HUES6 (cell line): ENCODE data around the gene AKR1B15.

Experiments used
- H3K27ac ChIP-seq: 2 replicates; pipeline ENCODE4 v1.7.0; 2013; ENCODE audit warnings: low read depth, mild to moderate bottlenecking, low read length, inconsistent platforms
- H3K27me3 ChIP-seq: 2 replicates; pipeline ENCODE4 v1.6.1; 2013; ENCODE audit warnings: low read length; ENCODE audit not compliant: control insufficient read depth, insufficient read depth
- H3K36me3 ChIP-seq: 2 replicates; pipeline ENCODE4 v1.6.1; 2013; ENCODE audit warnings: low read length; ENCODE audit not compliant: control insufficient read depth, insufficient read depth
- H3K4me1 ChIP-seq: 2 replicates; pipeline ENCODE4 v1.6.1; 2013; ENCODE audit warnings: low read length; ENCODE audit not compliant: control insufficient read depth, insufficient read depth
- H3K4me3 ChIP-seq: 2 replicates; pipeline ENCODE4 v1.5.1; 2013; ENCODE audit warnings: low read depth, low read length
- H3K9ac ChIP-seq: one replicate; pipeline ENCODE4 v1.6.1; 2013; ENCODE audit warnings: mild to moderate bottlenecking, low read length
- H3K9me3 ChIP-seq: 2 replicates; pipeline ENCODE4 v1.6.1; 2013; ENCODE audit warnings: low read depth, low read length; ENCODE audit not compliant: control insufficient read depth, insufficient read depth

Gene AKR1B15

DNA sequence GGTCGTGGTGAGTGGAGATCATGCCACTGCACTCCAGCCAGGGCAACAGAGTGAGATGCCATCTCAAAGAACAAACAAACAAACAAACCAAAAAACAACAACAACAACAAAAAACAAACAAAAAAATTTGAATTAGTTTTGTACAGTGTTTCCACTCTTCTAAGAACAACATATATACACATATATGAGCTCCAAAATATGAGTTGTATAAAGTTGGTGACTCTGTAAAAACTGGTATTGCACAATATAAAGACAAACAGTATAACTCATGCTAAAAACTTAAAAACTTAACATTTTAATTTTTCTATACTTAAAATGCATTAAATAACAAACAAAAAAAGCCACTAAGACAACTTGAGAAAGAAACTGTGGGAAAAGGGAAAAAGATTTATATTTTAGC lies 46.0 kb downstream of the AKR1B15 start:
- no peaks in the 10 kb centered on the region for H3K4me1 ChIP-seq
- no peaks in the 10 kb centered on the region for H3K27me3 ChIP-seq
- no peak overlapping the region for H3K27ac ChIP-seq
- H3K9me3 ChIP-seq = peaks cover 2% of the 10 kb centered on the region
- no peaks in the 10 kb centered on the region for H3K36me3 ChIP-seq
- no peak overlapping the region for H3K4me3 ChIP-seq
- no peak overlapping the region for H3K9ac ChIP-seq

DNA sequence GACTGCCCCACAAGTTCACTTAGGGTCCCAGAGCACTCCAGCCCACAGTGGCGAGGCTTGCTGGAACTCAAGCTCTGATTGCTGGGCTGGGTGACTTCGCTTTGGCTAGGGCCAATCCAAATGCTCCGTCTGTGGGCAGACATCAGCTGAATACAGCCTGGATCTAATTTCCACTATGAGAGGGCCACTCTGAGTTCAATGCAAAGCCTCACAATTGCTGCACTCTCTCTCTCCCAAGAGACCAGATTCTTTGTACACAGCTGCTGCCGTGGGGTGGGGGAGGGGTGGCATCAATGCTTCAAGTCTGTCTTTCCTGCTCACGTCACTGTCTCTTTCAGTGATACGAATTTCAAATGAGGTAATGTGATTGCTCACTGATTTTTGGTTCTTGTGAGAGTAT lies 50.5 kb downstream of the AKR1B15 start:
- peaks cover 2% of the 10 kb centered on the region for H3K9me3 ChIP-seq
- H3K9ac ChIP-seq = no peak overlapping the region
- no peaks in the 10 kb centered on the region for H3K36me3 ChIP-seq
- no peak overlapping the region for H3K4me3 ChIP-seq
- no peaks in the 10 kb centered on the region for H3K27me3 ChIP-seq
- H3K4me1 ChIP-seq = peaks cover 3% of the 10 kb centered on the region; the same call in 1 of the 2 replicates
- no peak overlapping the region for H3K27ac ChIP-seq

DNA sequence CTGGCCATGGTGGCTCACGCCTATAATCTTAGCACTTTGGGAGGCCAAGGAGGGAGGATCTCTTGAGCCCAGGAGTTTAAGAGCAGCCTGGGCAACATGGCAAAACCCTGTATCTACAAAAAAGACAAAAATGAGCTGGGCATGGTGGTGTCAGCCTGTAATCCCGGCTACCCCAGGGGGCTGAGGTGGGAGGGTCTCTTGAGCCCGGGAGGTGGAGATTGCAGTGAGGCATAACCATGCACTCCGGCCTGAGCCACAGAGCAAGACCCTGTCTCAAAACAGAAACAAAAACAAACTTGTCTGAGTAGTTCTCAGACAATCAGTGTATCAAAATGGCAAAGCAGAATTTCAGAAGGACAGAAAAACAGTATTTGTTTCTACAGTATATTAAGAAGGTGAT lies 52.5 kb downstream of the AKR1B15 start:
- peaks cover 2% of the 10 kb centered on the region for H3K9me3 ChIP-seq
- no peak overlapping the region for H3K9ac ChIP-seq
- no peak overlapping the region for H3K27ac ChIP-seq
- no peaks in the 10 kb centered on the region for H3K27me3 ChIP-seq
- H3K4me1 ChIP-seq = peaks cover 3% of the 10 kb centered on the region; the same call in 1 of the 2 replicates
- H3K4me3 ChIP-seq = no peak overlapping the region
- no peaks in the 10 kb centered on the region for H3K36me3 ChIP-seq

DNA sequence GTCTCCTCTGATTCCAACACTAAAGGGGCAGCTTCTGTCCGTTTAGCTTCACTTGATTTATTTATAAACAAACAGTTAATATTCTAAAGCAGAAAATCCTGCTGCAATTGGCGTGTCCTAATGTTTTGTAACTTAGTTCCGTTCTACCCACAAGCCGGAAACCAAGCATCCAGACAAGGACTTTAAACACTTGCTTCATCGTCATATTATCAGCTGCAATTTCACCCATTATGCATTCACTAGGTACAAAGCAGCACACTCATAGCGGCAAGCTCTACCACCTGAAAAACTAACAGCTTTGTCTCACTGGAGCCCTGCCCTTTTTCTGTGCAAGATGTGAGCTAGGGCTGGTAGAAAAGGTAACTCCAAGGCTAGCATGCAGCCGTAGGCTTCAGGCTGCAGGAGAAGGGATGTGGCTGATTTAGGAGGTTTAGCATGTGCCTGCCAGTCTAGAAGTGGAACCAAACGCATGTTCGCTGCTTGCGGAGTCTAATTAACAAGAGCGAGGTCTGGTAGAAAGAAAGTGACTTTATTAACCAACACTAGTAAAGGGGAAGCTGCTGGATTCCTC lies 54.1 kb downstream of the AKR1B15 start:
- Histone ChIP-seq H3K36me3 (no peaks in the 10 kb centered on the region), H3K9ac (no peak overlapping the region), H3K27ac (no peak overlapping the region), H3K9me3 (peaks cover 2% of the 10 kb centered on the region), H3K4me3 (no peak overlapping the region), H3K4me1 (peaks cover 3% of the 10 kb centered on the region; the same call in 1 of the 2 replicates), H3K27me3 (peaks cover 5% of the 10 kb centered on the region; the same call in 1 of the 2 replicates)

DNA sequence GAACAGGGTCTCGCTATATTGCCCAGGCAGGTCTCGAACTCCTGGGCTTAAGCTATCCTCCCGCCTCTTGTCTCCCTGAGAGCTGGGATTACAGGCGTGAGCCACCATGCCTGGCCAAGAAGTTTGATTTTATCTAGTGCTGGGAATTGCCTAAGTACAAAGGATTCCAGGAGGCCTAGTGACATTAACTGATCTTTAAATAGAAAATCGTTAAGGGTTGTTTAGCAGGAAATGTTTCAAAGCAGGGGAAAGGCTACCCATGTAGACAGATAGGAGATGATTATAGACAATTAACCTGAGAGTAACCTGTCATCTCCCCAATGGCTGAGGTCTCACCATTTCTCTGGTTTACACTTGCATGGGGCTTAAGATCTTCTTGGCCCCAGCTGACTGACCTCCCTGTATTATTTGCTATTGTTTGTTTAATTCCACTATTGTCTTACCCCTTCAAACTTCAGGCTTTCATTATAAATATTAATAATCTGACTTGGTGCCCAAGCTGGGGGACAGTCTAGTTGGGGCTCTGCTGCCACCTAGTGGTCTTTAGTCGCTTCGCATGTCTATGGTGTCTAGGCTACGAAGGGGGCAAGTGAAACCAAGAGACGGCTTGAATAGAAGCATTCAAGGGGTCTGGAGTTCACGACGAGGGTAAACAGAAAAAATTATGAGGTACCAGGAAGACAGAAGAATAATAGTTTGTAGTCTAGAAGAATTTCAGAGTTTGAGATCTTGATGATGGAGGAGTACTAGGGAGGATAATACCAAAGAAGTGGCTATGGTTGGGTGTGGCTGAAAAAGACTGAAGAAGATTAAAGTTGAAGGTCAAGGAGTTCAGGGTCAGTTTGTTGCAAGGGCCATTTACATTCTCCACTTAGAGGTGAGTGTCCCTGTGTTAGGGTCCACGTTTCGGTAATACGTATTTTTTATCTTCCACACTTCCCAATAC lies 57.3 kb downstream of the AKR1B15 start:
- H3K36me3 ChIP-seq = no peaks in the 10 kb centered on the region
- no peak overlapping the region for H3K9ac ChIP-seq
- peaks cover 12% of the 10 kb centered on the region for H3K27me3 ChIP-seq
- H3K4me3 ChIP-seq = no peak overlapping the region
- H3K9me3 ChIP-seq = no peaks in the 10 kb centered on the region
- peaks cover 3% of the 10 kb centered on the region; the same call in 1 of the 2 replicates for H3K4me1 ChIP-seq
- no peak overlapping the region for H3K27ac ChIP-seq

DNA sequence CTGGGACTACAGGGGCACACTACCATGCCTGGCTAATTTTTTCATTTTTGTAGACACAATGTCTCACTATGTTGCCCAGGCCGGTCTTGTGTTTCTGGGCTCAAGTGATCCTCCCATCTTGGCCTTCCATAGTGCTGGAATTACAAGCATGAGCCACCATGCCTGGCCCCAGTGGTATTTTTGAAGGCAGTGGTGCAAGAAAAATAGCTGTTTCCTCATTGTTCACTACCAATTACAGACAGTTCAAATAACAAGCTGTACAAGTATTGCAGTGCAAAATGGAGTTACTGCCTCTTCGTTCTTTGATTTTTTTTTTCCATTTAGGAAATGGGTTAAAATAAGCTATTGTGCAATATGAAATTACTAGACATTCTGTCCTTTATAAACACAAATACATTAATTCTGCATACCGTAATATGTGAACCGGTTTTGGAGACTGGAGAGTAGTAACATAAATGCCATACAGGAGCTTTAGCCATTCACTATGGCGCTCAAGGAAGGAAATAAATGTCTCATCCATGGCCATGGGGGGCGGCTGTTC lies 62.8 kb downstream of the AKR1B15 start:
- no peak overlapping the region for H3K9ac ChIP-seq
- H3K27me3 ChIP-seq = peaks cover 15% of the 10 kb centered on the region

DNA sequence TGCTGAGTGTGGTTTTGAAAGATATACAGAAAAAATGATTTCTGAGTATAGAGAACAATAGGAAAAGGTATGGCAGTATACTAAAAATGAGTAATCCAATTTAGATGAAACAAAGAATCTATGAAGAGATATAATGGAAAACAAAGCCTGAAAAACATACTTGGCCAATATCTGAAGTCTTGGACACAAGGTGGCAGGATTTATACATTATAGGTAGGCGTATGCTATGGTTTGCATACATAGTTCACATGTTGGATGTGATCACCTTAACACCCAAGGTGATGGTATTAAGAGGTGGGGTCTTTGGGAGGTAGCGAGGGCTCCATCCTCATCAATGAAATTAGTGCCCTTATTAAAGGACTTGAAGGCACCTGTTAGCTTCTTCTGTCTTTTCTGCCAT lies 63.3 kb downstream of the AKR1B15 start:
- Histone ChIP-seq H3K9ac (no peak overlapping the region), H3K4me1 (no peaks in the 10 kb centered on the region), H3K27me3 (peaks cover 14% of the 10 kb centered on the region), H3K9me3 (no peaks in the 10 kb centered on the region; the same call in 1 of the 2 replicates), H3K36me3 (no peaks in the 10 kb centered on the region), H3K4me3 (no peak overlapping the region), H3K27ac (no peak overlapping the region)

More for the DNA sequence above, 62.8 kb downstream of the AKR1B15 start:
- Histone ChIP-seq H3K4me1 (no peaks in the 10 kb centered on the region), H3K36me3 (no peaks in the 10 kb centered on the region), H3K4me3 (no peak overlapping the region), H3K27ac (no peak overlapping the region), H3K9me3 (no peaks in the 10 kb centered on the region; the same call in 1 of the 2 replicates)

DNA sequence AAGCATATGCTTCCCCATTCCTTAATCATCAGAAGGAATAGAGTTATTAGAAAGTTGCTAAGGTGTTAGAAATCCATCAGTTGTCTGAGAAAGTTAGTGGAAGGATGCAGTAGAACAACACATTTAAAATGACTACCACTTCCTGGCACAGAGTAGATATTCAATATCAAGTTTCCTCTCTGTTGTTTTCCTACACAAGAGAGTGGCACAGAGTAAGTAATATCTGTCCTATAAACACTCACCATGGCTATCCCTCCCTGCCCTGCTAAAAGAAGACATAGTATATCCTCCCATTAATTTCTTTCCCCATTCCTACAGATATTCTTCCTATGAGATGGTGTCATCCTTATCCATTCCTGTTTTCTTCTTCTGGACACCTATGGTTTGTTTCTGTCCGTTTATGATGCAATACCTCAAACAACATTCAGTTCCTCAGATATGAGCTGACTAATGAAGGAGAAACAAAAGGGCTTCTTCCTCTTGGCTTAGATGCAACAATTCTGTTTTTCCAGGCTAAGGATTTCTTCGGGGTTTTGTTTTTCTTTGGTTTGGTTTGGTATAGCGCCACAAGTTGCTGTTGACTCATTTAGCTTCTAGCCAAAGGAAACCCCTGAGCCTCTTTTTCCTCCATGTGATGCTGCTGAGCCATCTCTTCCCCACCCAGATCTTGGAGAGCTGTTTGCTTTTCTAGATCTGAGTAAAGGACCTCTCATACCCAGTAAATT lies 64.9 kb downstream of the AKR1B15 start:
- Histone ChIP-seq H3K9ac (no peak overlapping the region), H3K36me3 (no peaks in the 10 kb centered on the region)

DNA sequence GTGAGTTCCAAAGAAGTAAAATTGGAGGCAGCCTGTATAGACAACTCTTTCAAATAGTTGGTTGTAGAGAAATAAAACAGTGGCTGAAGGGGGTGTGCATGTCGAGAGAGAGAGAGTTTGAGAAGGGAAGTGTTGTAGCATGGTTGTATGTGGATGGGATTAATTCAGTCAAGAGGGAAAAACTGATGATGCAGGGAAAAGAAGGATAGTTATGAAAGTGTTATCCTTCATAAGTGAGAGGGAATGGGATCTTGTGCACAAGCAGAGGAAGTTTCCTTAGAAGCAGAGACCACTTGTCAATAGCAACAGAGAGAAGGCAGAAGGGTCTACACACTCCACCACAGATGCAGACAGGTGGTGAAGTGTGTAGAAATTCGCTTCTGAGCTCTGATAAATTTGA lies 67.7 kb downstream of the AKR1B15 start:
- Histone ChIP-seq H3K9me3 (no peaks in the 10 kb centered on the region; the same call in 1 of the 2 replicates), H3K4me1 (no peaks in the 10 kb centered on the region), H3K4me3 (no peak overlapping the region), H3K27me3 (peaks cover 4% of the 10 kb centered on the region; the same call in 1 of the 2 replicates), H3K27ac (no peak overlapping the region), H3K9ac (no peak overlapping the region), H3K36me3 (no peaks in the 10 kb centered on the region)

More for the DNA sequence above, 64.9 kb downstream of the AKR1B15 start:
- Histone ChIP-seq H3K27ac (no peak overlapping the region), H3K9me3 (no peaks in the 10 kb centered on the region; the same call in 1 of the 2 replicates), H3K27me3 (peaks cover 13% of the 10 kb centered on the region), H3K4me1 (no peaks in the 10 kb centered on the region), H3K4me3 (no peak overlapping the region)

DNA sequence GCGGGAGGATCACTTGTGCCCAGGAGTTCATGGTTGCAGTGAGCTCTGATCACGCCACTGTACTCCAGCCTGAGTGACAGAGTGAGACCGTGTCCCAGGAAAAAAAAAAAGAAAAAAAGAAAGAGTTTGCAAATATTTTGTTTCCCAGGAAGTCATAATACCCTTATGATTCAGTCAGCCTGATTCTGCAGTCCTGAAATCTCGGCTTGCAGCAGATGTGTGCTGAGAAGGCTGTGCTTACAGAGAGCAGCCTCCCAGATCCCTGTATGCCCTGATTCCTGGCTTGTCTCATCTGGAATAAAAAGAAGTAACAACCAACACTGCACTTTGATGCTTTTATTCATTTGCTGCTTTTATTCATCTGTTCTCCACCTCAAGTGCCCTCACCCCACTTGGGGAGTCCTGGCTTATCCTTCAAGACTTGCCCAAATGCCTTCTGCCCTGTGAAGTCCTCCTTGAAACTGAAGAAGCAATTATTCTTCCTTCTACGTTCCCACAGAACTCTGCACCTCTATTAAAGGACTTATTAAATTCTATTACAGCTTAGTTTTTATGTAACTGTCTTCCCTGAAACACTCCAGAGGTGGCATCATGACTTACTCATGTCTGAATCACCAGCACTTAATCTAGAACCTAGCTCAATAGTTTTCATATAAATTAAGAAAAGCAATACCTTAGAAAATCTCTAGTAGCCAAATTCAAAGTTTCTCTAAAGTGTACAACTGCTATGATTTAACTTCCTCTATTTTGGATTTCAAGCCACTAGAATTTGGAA lies 70.0 kb downstream of the AKR1B15 start:
- Histone ChIP-seq H3K4me1 (no peaks in the 10 kb centered on the region), H3K9ac (no peak overlapping the region), H3K9me3 (no peaks in the 10 kb centered on the region), H3K36me3 (no peaks in the 10 kb centered on the region), H3K27me3 (peaks cover 4% of the 10 kb centered on the region; the same call in 1 of the 2 replicates), H3K27ac (no peak overlapping the region), H3K4me3 (no peak overlapping the region)
